Femur (tissue), 1 donor: Measurements from ENCODE around the gene KDM2A.

Experiments used
- DNase-seq: peaks from one replicate; pipeline ENCODE4 v3.0.0-alpha.2; 2017

The KDM2A gene

DNA sequence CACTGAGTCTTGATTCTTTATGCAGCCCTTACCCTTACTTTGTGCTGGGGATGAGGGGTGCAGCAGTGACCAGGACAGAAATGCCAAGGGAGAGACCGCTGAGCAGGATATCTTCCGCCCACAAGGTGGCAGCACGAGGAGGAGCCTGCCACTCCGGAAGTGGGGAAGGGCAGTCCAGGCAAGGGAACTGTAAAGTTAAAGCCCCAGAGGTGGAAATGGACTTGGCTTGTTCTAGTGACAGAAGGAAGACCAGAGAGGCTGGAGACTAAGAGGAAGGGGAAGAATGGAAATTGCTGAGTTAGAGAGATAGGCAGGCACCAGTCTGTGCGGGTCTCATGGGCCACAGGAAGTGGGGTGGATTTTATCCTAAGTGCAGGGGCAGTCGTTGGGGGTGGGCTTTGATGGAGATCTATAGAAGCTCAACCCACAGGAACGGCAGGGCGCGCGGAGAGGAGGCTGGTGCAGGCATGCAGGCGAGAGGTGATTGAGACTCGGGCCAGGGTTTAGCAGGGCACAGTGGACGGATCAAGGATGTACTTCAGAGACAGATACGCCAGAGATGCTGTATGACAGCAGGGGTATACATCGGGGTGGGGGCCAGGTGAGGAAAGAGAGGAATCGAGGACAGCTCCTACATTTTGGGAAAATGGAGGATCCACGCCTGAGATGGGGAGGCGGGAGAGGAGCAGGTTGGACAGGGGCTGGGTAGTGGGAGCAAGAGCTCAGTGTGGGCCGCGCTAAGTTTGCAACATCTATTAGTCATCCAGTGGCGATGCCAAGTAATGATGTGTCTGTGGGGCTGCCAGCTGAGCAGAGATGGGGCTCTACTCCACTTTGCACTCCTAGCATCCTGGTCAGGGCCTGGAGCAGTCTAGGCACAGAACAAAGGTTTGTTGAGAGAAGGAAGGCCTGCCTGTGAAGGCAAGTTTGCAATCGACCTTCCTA is 143.9 kb downstream of the KDM2A start:
- peak; percentile 86 for DNase-seq

DNA sequence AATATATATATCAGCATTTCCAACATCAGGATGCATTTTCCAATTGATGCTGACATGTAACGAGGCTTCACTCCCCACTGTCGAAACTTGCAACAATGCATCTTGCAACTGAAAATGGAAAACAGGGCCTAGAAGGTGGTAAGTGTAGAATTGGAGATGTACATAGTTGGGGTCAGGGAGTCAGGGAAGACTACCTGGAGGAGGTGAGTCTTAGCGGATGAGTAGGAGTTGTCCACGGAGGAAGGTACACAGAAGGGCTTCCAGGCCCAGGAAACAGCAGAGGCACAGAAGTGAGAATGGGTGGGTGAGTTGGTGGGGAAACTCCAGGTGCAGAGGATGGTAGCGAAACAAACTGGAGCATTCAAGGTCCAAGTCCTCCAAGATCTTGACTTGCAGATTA is 145.2 kb downstream of the KDM2A start:
- DNase-seq, result no peak

DNA sequence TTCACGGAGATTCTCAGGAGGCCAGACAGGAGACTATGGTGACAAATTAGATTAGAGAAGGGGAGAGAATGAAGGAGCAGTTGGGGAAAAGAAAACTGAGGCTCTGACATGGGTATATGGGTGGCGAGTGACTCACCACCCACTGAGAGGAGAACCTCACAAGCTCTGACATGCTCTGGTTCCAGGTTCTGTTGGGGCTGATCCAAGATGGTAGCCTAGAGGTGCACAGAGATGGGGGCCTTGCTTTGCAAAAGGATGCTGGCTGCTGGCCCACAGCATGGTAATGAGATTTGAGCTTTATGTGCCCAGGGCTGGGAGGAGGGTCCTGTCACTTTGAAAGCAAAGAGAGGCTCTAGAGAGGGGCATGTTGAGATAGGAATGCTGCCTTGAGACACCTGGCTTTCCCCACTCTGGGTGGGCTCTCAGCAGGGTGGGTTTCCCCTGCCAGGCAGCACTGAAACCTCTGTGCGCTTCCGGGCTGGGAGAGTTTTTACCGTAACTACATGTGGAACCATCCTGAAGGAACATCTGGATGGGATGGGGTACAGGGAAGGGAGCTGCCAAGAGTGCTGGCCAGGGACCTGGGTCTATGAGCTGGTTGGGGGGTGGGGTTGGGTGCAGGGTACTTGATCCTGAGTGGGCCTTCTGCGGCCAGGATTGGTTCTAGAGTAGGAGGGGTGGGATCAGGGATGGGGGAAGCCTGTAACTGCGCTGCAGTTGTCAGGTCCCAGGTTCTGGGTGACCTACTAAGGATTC is 146.0 kb downstream of the KDM2A start:
- peak; percentile 22 for DNase-seq

DNA sequence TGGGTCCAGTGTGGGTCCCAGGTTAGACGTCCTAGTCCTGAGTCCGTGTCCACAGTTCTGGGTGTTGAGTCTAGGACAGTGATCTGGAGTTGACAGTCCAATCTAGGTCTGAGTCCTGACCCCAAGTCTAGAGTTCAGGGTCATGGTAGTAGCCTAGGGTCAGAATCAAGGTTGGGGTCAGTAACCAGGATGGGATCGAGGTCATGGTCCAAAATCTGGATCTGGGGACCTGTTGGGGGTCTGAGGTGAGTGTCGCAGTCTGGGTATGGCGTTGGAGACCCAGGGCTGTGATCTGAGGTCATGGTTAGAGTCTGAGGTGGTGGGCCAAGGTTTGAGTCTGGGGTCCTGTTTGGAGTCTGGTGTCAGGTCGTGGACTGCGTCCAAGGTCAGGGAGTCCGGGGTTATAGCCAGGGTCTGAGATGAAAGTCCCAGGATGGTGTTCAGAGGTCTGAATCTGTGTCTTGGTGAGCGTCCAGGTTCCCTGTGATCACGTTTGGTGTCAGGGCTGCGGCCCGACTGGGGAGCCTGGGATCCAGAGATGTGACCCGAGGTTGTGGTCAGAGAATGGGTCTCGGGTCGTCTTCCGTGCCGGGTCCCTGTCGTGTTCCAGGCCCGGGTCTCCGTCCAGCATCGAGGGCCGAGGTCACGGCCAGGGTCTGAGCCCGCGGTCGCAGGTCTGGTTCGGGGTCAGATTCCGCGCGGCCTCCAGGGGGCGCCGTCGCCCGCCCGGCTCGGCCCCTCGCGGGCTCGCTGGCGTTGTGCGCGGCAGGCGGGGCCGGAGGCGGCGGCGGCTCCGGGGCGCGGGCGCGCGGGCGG is 146.8 kb downstream of the KDM2A start:
- DNase-seq, result peak; percentile 87

DNA sequence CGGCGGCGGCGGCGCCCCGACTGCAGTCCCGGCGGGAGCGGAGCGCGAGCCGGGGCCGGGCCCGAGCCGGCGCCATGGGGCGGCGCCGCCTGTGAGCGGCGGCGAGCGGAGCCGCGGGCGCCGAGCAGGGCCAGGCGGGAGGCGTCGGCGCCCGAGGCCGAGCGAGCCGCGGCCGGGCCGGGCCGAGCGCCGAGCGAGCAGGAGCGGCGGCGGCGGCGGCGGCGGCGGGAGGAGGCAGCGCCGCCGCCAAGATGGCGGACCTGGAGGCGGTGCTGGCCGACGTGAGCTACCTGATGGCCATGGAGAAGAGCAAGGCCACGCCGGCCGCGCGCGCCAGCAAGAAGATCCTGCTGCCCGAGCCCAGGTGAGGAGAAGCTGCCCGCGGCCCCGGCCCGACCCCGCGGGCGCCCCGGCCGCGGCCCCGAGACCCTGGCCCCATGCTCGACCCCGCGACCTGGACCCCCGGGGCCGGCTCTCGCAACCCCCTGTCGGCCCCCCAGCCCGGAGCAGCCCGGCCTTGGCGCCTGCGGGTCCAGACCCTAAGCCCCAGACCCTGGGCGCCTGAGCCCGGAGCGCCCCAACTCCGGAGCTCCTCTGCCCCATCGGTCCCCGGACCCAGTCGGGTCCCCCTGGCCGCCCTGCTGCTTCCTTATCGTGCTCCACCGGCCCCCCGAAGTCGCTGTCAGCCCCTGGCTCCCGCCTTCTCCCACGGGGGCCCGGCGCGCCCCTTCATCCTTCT is 147.6 kb downstream of the KDM2A start, which contains the start of gene GRK2:
GRK2 (plus strand) TSS at position 25 of the 739 bp plus-strand sequence; CDS start at position 252, 227 bp downstream.
- DNase-seq, result peak; percentile 44

DNA sequence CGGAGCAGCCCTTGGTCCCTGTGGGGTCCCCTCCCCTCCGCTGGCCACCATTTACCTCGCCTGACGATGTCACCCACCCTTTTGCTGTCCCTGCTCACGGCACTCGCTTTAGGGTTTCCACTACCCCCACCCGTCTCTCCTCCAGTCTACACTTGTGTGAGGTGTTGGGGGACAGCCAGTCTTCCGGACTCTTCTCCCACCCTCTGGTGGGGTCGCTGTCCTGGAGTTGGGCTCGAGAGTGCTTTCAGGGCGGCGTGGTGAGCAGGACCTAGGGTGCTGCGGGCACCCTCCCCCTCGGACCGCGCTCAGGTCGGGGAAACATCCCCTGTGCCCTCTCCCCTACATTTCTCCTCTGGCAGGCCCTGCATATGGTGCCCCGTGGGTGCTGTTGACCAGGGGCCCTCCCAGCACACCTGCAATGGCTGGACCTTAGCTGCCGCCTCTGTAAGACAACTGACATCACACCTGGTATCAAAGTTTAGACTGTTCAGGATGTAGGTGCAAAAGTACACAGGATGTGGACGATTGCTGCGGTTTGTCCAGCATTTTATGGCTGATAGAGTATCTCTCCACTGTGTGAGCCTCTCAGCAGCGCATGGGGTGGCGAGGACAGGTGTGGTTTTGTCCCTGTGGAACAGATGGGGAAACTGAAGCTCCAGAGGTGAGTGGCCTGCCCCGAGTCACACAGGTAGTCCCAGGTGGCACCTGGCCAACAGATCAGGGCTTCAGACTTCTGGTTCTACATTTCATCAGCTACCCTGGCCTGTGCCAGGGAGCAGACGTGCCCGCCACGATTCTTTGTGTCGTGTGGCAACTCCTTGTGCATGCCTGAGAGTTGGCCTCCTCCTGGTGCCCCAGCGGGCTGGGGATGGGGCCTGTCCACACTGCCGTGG is 148.4 kb downstream of the KDM2A start:
- peak; percentile 42 for DNase-seq

DNA sequence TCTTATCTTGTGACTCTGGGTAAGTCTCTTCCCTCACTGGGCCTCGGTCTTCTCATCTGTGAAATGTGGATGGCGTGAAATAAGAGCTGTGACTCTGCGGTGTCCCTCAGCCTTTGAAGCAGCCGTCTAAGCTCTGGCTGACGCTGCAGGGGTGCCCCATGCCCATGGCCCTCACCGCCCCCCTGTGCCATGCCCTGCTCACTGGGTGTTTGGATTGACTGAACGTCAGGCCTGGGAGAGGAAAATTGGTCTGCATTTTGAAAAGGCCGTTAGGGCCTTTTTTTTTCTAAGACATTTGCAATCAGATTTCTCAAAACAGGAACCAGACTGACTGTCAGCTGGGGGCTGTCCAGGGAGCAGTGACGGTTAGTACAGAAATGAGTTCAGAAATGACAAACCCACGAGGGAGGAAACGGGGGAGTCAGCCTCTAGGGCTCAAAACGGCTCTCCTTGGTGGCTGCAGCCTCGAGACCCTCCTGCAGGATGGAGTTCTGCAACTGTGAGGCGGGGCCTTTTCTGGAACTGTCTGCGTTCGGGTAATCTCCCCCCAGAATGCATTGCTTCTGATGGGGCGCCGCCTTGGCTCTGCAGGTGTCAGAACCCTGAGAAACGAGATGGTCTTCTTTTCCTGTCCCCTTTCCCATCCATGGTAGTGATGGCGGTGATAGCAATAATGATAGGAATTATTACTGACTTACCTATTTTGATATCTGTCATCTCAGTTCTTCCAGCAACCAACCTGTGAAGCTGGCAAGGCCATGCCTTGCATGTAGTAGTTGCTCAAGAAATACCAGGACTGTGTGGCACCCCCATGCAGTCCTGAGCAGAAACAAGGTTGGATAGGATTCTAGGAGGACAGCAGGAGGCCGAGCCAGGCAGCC is 149.3 kb downstream of the KDM2A start:
- DNase-seq, result peak; percentile 51

DNA sequence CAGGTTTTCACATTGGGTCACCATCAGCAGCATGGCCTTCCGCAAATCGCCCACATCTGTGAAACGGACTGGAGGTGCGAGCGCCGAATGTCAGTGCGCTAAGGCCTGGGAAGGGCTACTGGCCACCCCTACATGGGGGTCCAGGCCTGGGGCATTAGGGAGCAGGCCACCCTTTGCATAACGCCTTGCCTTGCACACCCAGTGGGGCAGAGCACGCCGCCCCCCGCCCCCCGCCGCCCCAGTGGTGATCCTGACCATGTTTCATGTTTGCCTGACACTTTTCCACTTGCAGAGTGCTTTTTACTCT is 149.9 kb downstream of the KDM2A start:
- DNase-seq, result peak; percentile 15

DNA sequence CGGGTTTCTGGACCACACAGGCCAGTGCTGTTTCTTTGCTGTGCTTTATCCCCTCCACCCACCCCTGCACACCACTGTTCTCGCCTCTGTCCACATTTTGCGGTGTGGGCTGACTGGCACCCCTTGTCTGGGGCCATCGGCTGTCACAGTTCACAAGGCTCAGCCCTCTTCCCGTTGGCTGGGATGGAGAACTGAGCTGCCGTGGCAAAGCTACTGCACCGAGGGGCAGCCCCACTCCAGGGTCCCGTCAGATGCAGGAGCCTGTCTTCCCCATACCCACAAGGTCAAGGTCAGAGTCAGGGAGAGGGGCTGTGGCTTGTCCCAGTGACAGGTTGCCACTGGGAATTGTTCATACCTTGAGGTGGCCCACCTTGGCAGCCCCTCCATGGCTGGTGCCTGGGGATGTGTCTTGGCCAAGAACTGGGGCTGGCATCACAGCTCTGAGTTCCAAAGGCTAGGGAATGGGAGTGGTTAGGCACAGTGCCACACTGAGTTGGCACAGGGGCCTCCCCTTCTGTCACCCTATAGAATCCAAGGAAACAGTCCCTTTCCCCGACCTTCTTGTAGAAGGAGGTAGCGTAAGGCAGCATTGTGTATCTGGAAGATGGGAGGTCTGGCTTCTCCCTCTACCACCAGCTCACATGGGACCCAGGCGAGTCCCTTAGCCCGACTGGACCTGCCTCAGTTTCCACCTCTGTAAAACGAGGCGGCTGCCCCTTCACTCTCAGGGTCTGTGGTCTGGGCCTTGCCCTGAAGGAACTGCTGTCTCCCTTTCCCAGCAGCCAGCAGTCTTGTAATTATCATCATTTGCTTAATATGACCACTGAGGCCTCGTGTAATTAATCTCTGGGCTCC is 150.6 kb downstream of the KDM2A start:
- peak; percentile 30 for DNase-seq

DNA sequence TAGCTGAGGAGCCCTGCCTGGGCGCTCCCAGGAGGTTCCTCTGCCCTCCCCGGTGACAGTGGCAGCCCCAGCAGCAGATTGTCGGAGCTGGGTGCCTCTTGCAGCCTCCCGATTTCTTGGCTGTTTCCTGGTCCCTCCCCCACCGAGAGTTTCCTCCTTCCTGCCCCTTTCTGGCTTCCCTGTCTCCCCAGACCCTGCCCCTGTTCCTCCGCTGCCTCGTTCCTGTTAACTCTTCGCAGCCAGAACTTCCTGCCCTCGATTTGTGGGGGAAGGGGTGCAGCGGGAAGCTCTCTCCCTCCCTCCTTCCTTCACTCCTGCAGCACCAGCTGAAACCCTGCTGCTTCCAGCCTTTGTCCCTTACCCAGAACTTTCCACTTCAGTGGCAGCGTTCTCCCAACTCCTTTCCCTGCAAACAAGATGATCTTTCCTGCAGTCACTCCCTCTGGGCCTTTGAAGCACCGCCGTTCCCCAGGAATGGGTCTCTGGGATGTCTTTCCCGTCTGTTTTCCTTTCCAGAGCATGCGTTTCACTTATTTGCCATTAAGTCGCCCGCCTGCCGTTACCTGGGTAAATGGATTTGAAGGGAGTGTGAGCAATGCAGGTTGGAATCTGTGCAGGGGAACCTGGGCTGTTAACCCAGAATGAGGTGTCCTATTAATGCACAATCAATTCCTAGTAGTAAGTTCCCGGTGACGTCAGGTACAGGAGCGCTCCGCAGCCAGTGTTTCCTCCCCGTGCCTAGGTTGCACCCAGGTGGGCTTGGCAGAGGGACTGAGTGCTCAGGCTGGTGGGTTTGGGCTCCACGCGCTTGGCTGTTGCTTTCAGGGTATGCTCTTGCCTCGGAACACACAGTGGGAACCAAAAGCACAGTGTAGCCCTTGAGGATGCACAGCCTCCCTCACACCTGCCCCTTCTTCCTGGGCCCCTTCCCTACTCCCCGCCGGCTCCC is 151.5 kb downstream of the KDM2A start:
- DNase-seq, result peak; percentile 72

DNA sequence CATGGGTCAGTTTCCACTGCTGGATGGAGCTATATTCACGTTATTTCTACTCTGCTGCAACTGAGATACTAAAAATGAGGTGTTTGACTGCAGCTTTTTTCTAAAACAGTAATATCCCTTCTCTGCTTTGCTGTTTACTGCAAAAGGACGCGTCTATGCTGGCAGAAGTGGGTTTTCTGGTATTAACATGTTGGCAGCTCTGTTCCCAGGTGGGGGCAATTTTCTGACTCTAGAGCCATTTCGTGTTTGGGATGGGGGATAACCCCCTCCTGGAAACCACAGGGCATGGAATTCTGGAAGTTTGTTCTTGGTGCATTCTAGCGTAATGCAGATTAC is 152.1 kb downstream of the KDM2A start:
- no peak for DNase-seq

DNA sequence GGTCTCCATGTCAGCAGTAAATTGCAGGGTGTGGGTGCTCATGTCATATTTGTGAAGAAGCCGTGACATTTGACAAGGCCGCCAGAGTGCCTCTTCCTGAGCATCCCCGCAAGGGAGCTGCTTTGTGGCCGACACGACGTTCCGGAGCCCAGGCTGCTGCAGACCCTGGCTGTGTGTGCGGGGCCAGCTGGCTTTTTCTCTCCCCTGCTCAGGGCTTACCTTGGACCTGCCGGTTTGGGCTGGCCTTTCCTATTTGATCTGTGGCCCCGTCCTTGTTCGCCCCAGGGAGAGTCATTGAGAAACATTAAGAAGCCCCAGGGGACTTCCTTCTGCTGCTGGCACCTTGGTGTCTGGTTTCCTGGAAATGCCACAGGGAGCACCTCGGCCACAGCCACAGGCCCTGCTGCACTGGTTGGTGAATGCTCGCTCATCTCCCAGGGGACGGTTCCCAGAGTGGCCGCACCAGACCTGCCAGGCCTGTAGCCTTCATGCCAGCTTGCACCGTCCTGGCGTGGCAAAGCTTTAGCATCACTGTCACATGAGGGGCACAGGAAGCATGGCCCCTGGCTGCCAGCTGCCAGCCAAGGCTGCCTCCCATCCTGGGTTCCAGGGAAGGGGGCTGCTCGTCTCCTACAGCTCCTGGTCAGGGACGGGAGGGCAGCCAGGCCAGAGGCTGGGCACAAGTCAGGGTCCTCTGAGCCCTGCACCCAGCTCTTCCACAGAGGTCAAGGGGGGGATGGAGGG is 152.7 kb downstream of the KDM2A start:
- peak; percentile 43 for DNase-seq

DNA sequence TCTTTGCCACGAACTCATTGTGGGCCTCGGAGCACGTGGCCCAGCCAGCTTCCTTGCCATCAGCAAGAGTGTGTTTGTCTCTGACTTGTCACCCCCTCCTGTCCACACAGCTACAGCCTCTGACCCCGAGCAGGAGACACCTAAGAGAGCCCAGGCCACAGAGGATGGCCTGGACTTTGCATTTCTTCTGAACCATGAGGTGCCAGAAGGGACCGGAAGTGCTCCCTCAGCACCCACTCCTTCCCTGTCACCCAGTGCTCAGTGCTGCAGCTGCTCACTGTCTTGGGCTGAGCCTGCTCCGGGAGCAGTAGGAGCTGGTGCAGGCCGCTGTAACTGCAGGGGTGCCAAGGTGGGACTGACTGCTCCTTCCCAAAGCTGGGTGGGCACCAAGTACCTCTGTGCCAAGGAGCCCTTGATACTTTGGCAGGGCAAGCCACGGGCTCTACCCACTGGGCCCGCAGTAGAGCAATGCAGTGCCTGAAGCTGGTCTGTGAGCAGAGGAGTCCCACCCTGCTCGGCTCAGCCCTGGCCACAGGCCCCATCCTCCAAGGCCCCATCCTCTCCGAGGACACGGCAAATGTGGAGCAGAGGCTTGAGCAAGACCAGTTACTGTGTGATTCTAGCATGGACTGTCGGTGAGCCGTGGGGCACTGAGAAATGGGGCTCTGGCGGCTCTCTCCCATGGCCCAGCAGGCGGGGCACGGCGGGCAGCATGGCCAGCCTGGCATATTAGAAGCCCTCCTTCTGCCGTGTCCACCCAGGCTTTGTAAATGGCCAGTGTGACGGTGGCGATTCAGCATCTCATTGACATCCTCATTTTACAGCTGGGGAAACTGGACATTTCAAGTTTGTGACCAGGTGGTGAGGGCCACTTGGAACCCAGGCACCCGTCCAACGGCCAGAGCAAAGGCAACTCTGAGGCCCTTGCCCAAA is 153.5 kb downstream of the KDM2A start:
- DNase-seq, result peak; percentile 20

DNA sequence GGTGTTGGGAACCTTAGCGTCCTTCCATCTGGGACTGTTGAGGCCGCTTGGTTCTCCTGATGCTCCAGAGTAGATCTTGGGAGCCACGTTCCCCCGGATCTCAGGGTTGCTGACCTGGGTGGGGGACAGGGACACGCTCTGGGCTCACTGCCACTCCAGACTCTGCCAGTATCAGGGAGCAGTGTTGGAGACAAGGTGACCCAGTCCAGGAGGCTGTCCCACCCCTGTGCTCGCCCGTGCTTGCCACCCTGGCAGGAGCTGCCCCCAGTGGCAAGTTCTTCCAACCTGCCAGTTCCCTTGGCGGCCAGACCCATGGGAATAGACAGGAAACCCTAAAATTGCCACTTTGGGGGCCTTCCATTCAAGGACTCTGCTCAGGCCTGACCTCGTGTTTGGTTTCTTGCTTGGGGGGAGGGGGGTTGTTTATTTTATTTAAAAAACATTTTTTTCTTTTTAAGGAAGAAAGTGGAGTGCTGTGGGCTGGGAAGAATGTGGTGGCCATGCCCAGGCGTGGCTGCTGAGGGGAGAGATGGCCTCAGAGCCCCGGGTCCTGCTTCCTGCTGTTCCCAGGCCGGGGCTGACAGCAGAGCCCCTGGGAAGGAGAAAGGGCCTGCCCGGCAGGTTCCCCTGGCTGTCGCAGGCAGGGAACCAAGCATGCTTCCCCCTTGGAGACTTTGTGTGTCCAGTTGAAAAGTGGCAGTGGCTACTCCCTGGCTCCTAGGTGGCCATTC is 154.4 kb downstream of the KDM2A start:
- DNase-seq, result peak; percentile 40
